ENCODE measurements around the gene PPY.
"Not testable (repeated sequence)": the region's sequence is repeated elsewhere in the genome, so short reads cannot be mapped to it uniquely, and the experiment has no call there.

Gene PPY

GRCh38 chr17:43901861-43902589 is 40.3 kb downstream of the PPY start:
- no peak for FAIRE-seq

DNA sequence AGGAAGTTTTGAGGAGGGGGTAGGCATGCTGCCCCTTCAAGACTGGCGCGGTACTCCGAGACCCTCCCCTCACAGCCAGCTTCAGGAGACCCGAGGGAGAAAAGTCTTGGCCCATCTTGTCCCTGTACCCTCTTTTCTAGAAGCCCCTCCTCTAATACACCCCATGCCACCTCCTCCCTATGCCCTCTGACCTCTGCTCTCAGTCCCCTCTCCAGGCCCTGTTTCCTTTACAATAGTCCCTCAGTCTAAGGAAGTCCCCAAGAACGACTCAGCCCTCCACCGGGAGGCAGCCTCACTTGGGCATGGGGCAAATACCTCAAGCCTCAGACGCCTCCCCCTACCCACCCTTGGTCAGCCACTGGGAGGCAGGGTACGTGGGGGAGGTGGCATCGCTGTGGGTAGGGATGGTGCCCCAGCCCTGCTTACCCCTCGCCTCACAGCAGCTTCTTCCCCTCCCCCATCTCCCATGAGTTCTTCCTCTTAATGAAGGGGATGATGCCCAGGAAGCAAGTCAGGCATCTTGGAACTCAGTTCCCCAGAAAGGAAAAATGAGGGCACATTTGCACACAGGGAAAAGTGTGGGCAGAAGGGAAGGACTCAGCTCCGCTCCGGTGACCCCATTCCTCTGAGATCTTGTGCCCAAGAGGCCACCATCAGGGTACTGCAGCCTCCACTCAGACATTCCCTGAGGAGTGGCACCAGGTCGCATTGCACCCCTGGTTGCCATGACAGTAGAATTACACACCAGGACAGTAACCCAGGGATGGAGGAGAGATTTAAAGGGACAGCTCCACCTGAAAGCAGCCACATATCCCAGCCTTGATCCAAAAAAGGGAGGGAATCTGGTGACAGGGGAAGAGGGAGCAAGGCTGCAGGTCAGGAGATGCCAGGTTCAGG is 41.2 kb downstream of the PPY start:
- FAIRE-seq: no peak

DNA sequence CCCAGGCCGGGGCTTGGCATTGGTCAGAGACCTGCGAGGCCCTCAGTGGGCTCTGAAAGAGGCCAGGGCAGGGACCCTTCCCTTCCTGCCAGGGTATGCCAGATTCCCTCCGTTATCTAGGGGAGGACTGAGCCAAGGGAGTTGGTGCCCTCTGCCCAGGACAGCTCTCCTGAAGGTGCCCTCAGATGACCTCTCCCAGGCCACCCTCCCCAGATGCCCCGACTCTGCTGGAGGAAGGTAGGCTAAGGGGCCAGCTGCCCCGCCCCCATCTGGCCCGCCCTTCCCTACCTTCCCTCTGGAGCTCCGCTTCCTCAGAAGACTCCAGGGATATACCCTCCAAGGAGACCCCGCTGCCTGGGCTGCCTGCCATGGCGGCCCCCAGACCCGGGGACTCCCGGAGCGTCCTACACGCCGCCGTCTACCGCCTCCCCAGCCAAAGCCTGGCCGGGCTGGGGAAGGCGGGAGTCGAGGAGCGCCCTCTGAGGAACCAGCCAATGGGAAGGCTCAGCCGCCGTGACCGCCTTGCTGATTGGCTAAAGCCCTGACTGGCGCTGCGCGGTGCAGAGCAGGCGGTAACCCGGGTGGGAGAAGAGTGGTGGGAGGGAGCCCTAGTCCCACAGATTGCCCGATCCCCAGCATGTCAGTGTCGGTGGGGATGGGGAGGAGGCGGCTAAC is 42.0 kb downstream of the PPY start:
- FAIRE-seq: no peak

GRCh38 chr17:43898446-43898845 is 43.8 kb downstream of the PPY start:
- no peak for FAIRE-seq

DNA sequence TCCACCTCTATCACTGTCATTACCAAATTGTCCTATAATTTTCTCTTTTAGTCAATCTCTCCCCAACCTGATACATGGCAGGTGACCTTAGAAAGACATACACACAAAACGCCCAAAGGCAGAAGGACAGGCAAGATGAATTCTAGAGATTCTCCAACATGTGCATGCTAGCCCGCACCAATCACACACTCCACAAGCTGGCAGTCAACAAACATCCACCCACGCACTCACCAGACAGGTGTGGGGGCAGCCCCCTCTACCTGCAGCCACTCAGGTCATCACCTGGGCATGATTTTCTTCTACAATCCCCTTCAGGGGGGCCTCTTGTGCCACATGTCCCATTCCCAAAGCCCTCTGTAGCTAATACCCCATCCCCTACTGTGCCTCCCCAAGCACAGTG is 44.4 kb downstream of the PPY start:
- no peak for FAIRE-seq

- FAIRE-seq: not testable (repeated sequence)
Observed at GRCh38 chr17:43894494-43894893, 47.8 kb downstream of the PPY start.

DNA sequence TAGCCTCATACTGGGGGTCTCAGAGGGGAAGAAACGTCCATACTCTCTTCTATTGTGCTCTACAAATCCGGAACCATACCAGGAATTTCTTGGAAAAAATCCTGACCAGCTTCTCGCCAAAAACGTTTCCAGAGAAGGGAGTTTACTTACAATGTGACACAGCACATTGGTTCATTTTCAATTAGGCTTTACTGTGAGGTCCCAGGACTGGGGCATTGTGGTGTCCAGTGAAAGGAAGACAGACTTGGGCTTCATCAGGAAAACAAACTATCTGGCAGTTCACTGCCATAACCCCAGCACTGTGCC is 49.7 kb downstream of the PPY start:
- no peak for FAIRE-seq

GRCh38 chr17:43891851-43892646 is 50.2 kb downstream of the PPY start:
- FAIRE-seq: no peak

Measured in endometrium (tissue), 2 donors.